K562 (cell line): ENCODE results near the gene VGLL4. TPM values are rescaled to one million over a fixed set of nuclear protein-coding genes. Genes with fewer than 3 reads are reported as not detected.

ENCODE experiments used
- ARNT ChIP-seq, 2 experiments: fragments of 450-650 bp; IDR thresholded peaks; 2 replicates each; pipeline ENCODE4 v1.6.1; 2016; ENCODE audit warnings: mild to moderate bottlenecking in 1 of 2
- ATF1 ChIP-seq, 2 experiments: fragments of 450-650 bp in 1 of 2; IDR thresholded peaks; 2 replicates each; pipeline ENCODE4 v1.6.1; 2016; ENCODE audit warnings: missing compliant biosample characterization in 1 of 2, missing genetic modification characterization in 1 of 2
- CCAR2 ChIP-seq: fragments of 200-400 bp; formaldehyde crosslinking; IDR thresholded peaks from 2 replicates; pipeline ENCODE4 v1.6.1; 2017; ENCODE audit warnings: mild to moderate bottlenecking, low read depth, low read length
- CREB3L1 ChIP-seq: fragments of 450-650 bp; IDR thresholded peaks from 2 replicates; pipeline ENCODE4 v1.6.1; 2014; ENCODE audit warnings: low read depth, mild to moderate bottlenecking, moderate library complexity, borderline replicate concordance
- DIDO1 ChIP-seq: fragments of 450-650 bp; IDR thresholded peaks from 2 replicates; pipeline ENCODE4 v1.6.1; 2016; ENCODE audit warnings: low read depth, missing biosample characterization, missing genetic modification characterization
- GATAD2A ChIP-seq: fragments of 450-650 bp; IDR thresholded peaks from 2 replicates; pipeline ENCODE4 v1.6.1; 2017
- HNRNPH1 ChIP-seq: fragments of 200-400 bp; formaldehyde crosslinking; optimal IDR thresholded peaks from 2 replicates; pipeline ENCODE3; 2017; ENCODE audit warnings: low read depth, mild to moderate bottlenecking, low read length, moderate library complexity
- IFI16 ChIP-seq: fragments of 250-450 bp; sonication (Bioruptor Pico); IDR thresholded peaks from 2 replicates; pipeline ENCODE4 v2.1.2; 2022; ENCODE audit warnings: mild to moderate bottlenecking, inconsistent platforms
- PHF21A ChIP-seq: fragments of 450-650 bp; IDR thresholded peaks from 2 replicates; pipeline ENCODE4 v1.6.1; 2017; ENCODE audit warnings: low read depth, borderline replicate concordance
- RNF2 ChIP-seq: sonication (generic); IDR thresholded peaks from 2 replicates; pipeline ENCODE4 v1.6.1; 2016
- SOX6 ChIP-seq: fragments of 450-650 bp; IDR thresholded peaks from 2 replicates; pipeline ENCODE4 v1.6.1; 2014; ENCODE audit warnings: mild to moderate bottlenecking
- TCF3 ChIP-seq: sonication (generic); formaldehyde crosslinking; IDR thresholded peaks from 2 replicates; pipeline ENCODE4 v1.4.0; 2020; ENCODE audit warnings: mild to moderate bottlenecking, missing genetic modification reagents
- TFAM ChIP-seq: fragments of 250-450 bp; sonication (Bioruptor Pico); conservative IDR thresholded peaks from 2 replicates; pipeline ENCODE4 v1.5.0; 2021; ENCODE audit warnings: mild to moderate bottlenecking, moderate library complexity
- USF2 ChIP-seq: sonication (generic); formaldehyde crosslinking; IDR thresholded peaks from 2 replicates; pipeline ENCODE4 v1.5.0; 2020; ENCODE audit warnings: missing genetic modification reagents
- ZNF121 ChIP-seq: sonication (generic); formaldehyde crosslinking; conservative IDR thresholded peaks from 2 replicates; pipeline ENCODE4 v1.8.0; 2022; ENCODE audit warnings: missing genetic modification reagents
- ZNF175 ChIP-seq: fragments of 200-800 bp; sonication (Bioruptor generic); IDR thresholded peaks from 2 replicates; pipeline ENCODE4 v1.6.1; 2016; ENCODE audit warnings: low read depth, mild to moderate bottlenecking, missing genetic modification characterization, missing compliant biosample characterization
- ZNF583 ChIP-seq: fragments of 250-450 bp; sonication (Bioruptor Pico); IDR thresholded peaks from 2 replicates; pipeline ENCODE4 v1.4.0; 2020
- polyA plus RNA-seq, 8 experiments: library from polyadenylated mRNA; depleted of rRNA in 4 of 8; stranded (reverse) in 5 of 8; unstranded in 3 of 8; fragments of >200 nt; fragmentation: Nextera tagmentation in 2 of 8; fragmentation: Illumina TruSeq in 1 of 8; extraction: Ambion mirVana in 2 of 8; extraction: Trizol in 1 of 8; gene quantifications; 2 replicates each; pipeline versions ENCODE4 v1.2.1 to v1.2.3, GENCODE V29; 2011 to 2014; ENCODE audit warnings: inconsistent platforms in 1 of 8, missing spikeins in 1 of 8
- total RNA-seq, 7 experiments: library from RNA; depleted of rRNA in 6 of 7; stranded (reverse); fragments of >200 nt in 6 of 7; fragmentation: Illumina TruSeq in 2 of 7; extraction: Trizol in 2 of 7; gene quantifications; 2 replicates each; pipeline versions ENCODE4 v1.2.1 to v1.2.3, GENCODE V29; 2011 to 2021; ENCODE audit warnings: low replicate concordance in 1 of 7
- TF ChIP-seq, protein P1 (sequence below): fragments of 450-650 bp; formaldehyde crosslinking; conservative IDR thresholded peaks from 2 replicates; pipeline ENCODE4 v1.4.0; 2022; ENCODE audit warnings: mild to moderate bottlenecking, missing genetic modification characterization
- TF ChIP-seq, protein P2 (sequence below): fragments of 250-450 bp; sonication (Bioruptor Pico); IDR thresholded peaks from 2 replicates; pipeline ENCODE4 v1.9.0; 2021; ENCODE audit warnings: mild to moderate bottlenecking
- TF ChIP-seq, protein P3 (sequence below): sonication (generic); formaldehyde crosslinking; IDR thresholded peaks from 2 replicates; pipeline ENCODE4 v1.8.1; 2023; ENCODE audit warnings: mild to moderate bottlenecking, missing genetic modification reagents
- TF ChIP-seq, protein P4 (sequence below): conservative IDR thresholded peaks from 2 replicates; pipeline ENCODE4 v1.6.1; 2011; ENCODE audit warnings: low read depth, mild to moderate bottlenecking, low read length; ENCODE audit not compliant: control insufficient read depth

VGLL4 gene
- total and polyA plus RNA-seq, 9 of the 15 experiments (the other 6 are each of a cell fraction or from before 2014, with no cell fraction given), result 0.27 to 10.9 (median 8.6) TPM

GRCh38 chr3:11509173-11510000, 134.3 kb downstream of the VGLL4 start (continued):
- TF ChIP-seq ATF1 (CRISPR knock-in tag; IDR thresholded peaks at IDR 0.05) (no peak), ATF1 (tag; IDR thresholded peaks at IDR 0.05) (peak; percentile 70), TCF3 (peak; percentile 32; the same call in 1 of the 2 replicates), ZNF121 (CRISPR knock-in tag) (no peak), TFAM (no peak), CCAR2 (no peak), PHF21A (no peak), ARNT (IDR thresholded peaks at IDR 0.05) (peak in 1 of 2 experiments; percentile 54; a peak in 1 of 4 replicates), USF2 (CRISPR knock-in tag) (no peak), GATAD2A (no peak), CREB3L1 (0 out of 2 replicates have a peak, but pooled peaks have one; percentile 29), SOX6 (peak; percentile 57), ZNF175 (CRISPR knock-in tag) (no peak), ZNF583 (CRISPR knock-in tag) (no peak), DIDO1 (tag) (no peak), IFI16 (CRISPR knock-in tag) (no peak), HNRNPH1 (no peak), RNF2 (peak; percentile 25; the same call in 1 of the 2 replicates)
- TF ChIP-seq, protein P1, sequence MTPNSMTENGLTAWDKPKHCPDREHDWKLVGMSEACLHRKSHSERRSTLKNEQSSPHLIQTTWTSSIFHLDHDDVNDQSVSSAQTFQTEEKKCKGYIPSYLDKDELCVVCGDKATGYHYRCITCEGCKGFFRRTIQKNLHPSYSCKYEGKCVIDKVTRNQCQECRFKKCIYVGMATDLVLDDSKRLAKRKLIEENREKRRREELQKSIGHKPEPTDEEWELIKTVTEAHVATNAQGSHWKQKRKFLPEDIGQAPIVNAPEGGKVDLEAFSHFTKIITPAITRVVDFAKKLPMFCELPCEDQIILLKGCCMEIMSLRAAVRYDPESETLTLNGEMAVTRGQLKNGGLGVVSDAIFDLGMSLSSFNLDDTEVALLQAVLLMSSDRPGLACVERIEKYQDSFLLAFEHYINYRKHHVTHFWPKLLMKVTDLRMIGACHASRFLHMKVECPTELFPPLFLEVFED (CRISPR knock-in tag), result no peak
- TF ChIP-seq, protein P2, sequence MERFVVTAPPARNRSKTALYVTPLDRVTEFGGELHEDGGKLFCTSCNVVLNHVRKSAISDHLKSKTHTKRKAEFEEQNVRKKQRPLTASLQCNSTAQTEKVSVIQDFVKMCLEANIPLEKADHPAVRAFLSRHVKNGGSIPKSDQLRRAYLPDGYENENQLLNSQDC (CRISPR knock-in tag), result no peak
- TF ChIP-seq, protein P3, sequence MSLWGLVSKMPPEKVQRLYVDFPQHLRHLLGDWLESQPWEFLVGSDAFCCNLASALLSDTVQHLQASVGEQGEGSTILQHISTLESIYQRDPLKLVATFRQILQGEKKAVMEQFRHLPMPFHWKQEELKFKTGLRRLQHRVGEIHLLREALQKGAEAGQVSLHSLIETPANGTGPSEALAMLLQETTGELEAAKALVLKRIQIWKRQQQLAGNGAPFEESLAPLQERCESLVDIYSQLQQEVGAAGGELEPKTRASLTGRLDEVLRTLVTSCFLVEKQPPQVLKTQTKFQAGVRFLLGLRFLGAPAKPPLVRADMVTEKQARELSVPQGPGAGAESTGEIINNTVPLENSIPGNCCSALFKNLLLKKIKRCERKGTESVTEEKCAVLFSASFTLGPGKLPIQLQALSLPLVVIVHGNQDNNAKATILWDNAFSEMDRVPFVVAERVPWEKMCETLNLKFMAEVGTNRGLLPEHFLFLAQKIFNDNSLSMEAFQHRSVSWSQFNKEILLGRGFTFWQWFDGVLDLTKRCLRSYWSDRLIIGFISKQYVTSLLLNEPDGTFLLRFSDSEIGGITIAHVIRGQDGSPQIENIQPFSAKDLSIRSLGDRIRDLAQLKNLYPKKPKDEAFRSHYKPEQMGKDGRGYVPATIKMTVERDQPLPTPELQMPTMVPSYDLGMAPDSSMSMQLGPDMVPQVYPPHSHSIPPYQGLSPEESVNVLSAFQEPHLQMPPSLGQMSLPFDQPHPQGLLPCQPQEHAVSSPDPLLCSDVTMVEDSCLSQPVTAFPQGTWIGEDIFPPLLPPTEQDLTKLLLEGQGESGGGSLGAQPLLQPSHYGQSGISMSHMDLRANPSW (CRISPR knock-in tag), result no peak
- TF ChIP-seq, protein P4, sequence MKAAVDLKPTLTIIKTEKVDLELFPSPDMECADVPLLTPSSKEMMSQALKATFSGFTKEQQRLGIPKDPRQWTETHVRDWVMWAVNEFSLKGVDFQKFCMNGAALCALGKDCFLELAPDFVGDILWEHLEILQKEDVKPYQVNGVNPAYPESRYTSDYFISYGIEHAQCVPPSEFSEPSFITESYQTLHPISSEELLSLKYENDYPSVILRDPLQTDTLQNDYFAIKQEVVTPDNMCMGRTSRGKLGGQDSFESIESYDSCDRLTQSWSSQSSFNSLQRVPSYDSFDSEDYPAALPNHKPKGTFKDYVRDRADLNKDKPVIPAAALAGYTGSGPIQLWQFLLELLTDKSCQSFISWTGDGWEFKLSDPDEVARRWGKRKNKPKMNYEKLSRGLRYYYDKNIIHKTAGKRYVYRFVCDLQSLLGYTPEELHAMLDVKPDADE, result no peak
